OCI-LY3 (cell line): Measurements from ENCODE around the gene LMBRD2.

Experiments
- H2AFZ ChIP-seq: fragments of 200-600, 300-600 bp; shearing (Covaris generic); 2 replicates; pipeline ENCODE4 v1.6.0; 2014; ENCODE audit warnings: antibody characterized with exemption, low read depth, low read length
- H3K27ac ChIP-seq: fragments of 200-600, 300-600 bp; sonication (generic); 2 replicates; pipeline ENCODE4 v1.5.1; 2014; ENCODE audit warnings: mild to moderate bottlenecking, low read length, moderate library complexity, mixed read lengths
- H3K27me3 ChIP-seq: fragments of 200-600, 300-600 bp; sonication (generic); 2 replicates; pipeline ENCODE4 v1.6.1; 2014; ENCODE audit warnings: low read depth, low read length, mixed read lengths
- H3K36me3 ChIP-seq: fragments of 200-600, 300-600 bp; sonication (generic); replicated peaks from 2 replicates; pipeline ENCODE3; 2014; ENCODE audit warnings: low read depth, low read length, mixed read lengths
- H3K4me1 ChIP-seq: fragments of 300-600, 200-600 bp; sonication (generic); 2 replicates; pipeline ENCODE4 v1.6.1; 2014; ENCODE audit warnings: low read length, mixed read lengths
- H3K4me2 ChIP-seq: fragments of 200-600, 300-600 bp; sonication (generic); 2 replicates; pipeline ENCODE4 v1.6.1; 2014; ENCODE audit warnings: low read length, mixed read lengths
- H3K4me3 ChIP-seq: fragments of 300-600, 200-600 bp; sonication (generic); 2 replicates; pipeline ENCODE4 v1.5.1; 2014; ENCODE audit warnings: antibody characterized with exemption, mild to moderate bottlenecking, low read length, moderate library complexity
- H3K79me2 ChIP-seq: fragments of 300-600, 200-600 bp; shearing (Covaris generic); 2 replicates; pipeline ENCODE4 v1.6.1; 2014; ENCODE audit warnings: mild to moderate bottlenecking, low read length, mixed read lengths
- H3K9ac ChIP-seq: fragments of 300-600, 200-600 bp; shearing (Covaris generic); 2 replicates; pipeline ENCODE4 v1.6.0; 2014; ENCODE audit warnings: mild to moderate bottlenecking, low read length, moderate library complexity
- H3K9me3 ChIP-seq: fragments of 200-600, 300-600 bp; shearing (Covaris generic); 2 replicates; pipeline ENCODE4 v1.6.1; 2014; ENCODE audit warnings: low read length, mixed read lengths; ENCODE audit not compliant: insufficient read depth
- H4K20me1 ChIP-seq: fragments of 200-600, 300-600 bp; sonication (generic); 2 replicates; pipeline ENCODE4 v1.6.1; 2016; ENCODE audit warnings: low read length, mixed read lengths; ENCODE audit not compliant: insufficient read depth
- CTCF ChIP-seq: fragments of 200-600, 300-600 bp; sonication (generic); IDR thresholded peaks from 2 replicates; pipeline ENCODE4 v1.5.1; 2014; ENCODE audit warnings: antibody characterized with exemption, low read length, low read depth
- EZH2phosphoT487 ChIP-seq: fragments of 200-600 bp; shearing (Covaris generic); IDR thresholded peaks from 2 replicates; pipeline ENCODE4 v1.6.1; 2018; ENCODE audit warnings: antibody characterized with exemption, mixed run types, low read depth

Gene LMBRD2

GRCh38 chr5:36128795-36129194 is 22.9 kb downstream of the LMBRD2 start:
- no peaks in the 10 kb centered on the region for H3K27me3 ChIP-seq
- H3K79me2 ChIP-seq: no peaks in the 10 kb centered on the region
- no peak overlapping the region for H2AFZ ChIP-seq
- H3K4me1 ChIP-seq: no peaks in the 10 kb centered on the region
- no peak overlapping the region for H3K4me2 ChIP-seq
- H3K36me3 ChIP-seq: peaks cover 3% of the 10 kb centered on the region
- H3K4me3 ChIP-seq: no peak overlapping the region
- TF ChIP-seq EZH2phosphoT487: no peak
- no peak for TF ChIP-seq CTCF
- no peaks in the 10 kb centered on the region for H4K20me1 ChIP-seq
- H3K9me3 ChIP-seq: no peaks in the 10 kb centered on the region
- no peak overlapping the region for H3K9ac ChIP-seq
- no peak overlapping the region for H3K27ac ChIP-seq

- no peaks in the 10 kb centered on the region for H3K4me1 ChIP-seq
These were observed 25.8 kb downstream of the LMBRD2 start for GRCh38 chr5:36125868-36126267.

GRCh38 chr5:36111238-36111637 is 40.4 kb downstream of the LMBRD2 start:
- no peaks in the 10 kb centered on the region for H3K9me3 ChIP-seq
- H3K27me3 ChIP-seq: no peaks in the 10 kb centered on the region
- H2AFZ ChIP-seq: no peak overlapping the region
- no peaks in the 10 kb centered on the region for H3K36me3 ChIP-seq
- no peak overlapping the region for H3K4me3 ChIP-seq
- H3K4me1 ChIP-seq: peaks cover 4% of the 10 kb centered on the region; the same call in 1 of the 2 replicates
- H4K20me1 ChIP-seq: no peaks in the 10 kb centered on the region
- no peak overlapping the region for H3K4me2 ChIP-seq
- no peaks in the 10 kb centered on the region for H3K79me2 ChIP-seq
- TF ChIP-seq EZH2phosphoT487 (no peak), CTCF (no peak)
- H3K27ac ChIP-seq: no peak overlapping the region
- no peak overlapping the region for H3K9ac ChIP-seq

More at GRCh38 chr5:36125868-36126267, 25.8 kb downstream of the LMBRD2 start:
- H3K9ac ChIP-seq: no peak overlapping the region
- H3K4me3 ChIP-seq: no peak overlapping the region
- H2AFZ ChIP-seq: no peak overlapping the region
- peaks cover 3% of the 10 kb centered on the region for H3K36me3 ChIP-seq
- no peaks in the 10 kb centered on the region for H3K27me3 ChIP-seq
- H3K4me2 ChIP-seq: no peak overlapping the region
- no peaks in the 10 kb centered on the region for H3K9me3 ChIP-seq
- no peak overlapping the region for H3K27ac ChIP-seq
- no peaks in the 10 kb centered on the region for H4K20me1 ChIP-seq
- TF ChIP-seq CTCF (no peak), EZH2phosphoT487 (no peak)
- H3K79me2 ChIP-seq: no peaks in the 10 kb centered on the region

GRCh38 chr5:36108758-36109460 is 42.8 kb downstream of the LMBRD2 start:
- Histone ChIP-seq H3K4me3 (no peak overlapping the region), H3K9me3 (no peaks in the 10 kb centered on the region), H3K36me3 (no peaks in the 10 kb centered on the region), H3K9ac (no peak overlapping the region), H2AFZ (no peak overlapping the region), H3K4me2 (no peak overlapping the region), H3K27me3 (no peaks in the 10 kb centered on the region), H3K4me1 (0 out of 2 replicates have a peak, but pooled peaks cover 3% of the 10 kb centered on the region), H4K20me1 (no peaks in the 10 kb centered on the region), H3K79me2 (no peaks in the 10 kb centered on the region), H3K27ac (no peak overlapping the region)
- TF ChIP-seq CTCF: no peak
- no peak for TF ChIP-seq EZH2phosphoT487
